Lower leg skin (tissue), 3 donors: ENCODE measurements around the gene KCNS3.

Source experiments
- POLR2A ChIP-seq, 2 donors: fragments of 450-650 bp; IDR thresholded peaks; one replicate each; pipeline ENCODE4 v1.6.1; 2016 to 2017; ENCODE audit warnings: antibody characterized with exemption in 2 of 2, mild to moderate bottlenecking in 1 of 2, moderate library complexity in 1 of 2
- TF ChIP-seq, protein P1 (sequence below), 3 donors: fragments of 450-650 bp; IDR thresholded peaks; one replicate each; pipeline ENCODE4 v1.5.1; 2016; ENCODE audit warnings: antibody characterized with exemption in 3 of 3, mild to moderate bottlenecking in 3 of 3, moderate library complexity in 2 of 3

DNA sequence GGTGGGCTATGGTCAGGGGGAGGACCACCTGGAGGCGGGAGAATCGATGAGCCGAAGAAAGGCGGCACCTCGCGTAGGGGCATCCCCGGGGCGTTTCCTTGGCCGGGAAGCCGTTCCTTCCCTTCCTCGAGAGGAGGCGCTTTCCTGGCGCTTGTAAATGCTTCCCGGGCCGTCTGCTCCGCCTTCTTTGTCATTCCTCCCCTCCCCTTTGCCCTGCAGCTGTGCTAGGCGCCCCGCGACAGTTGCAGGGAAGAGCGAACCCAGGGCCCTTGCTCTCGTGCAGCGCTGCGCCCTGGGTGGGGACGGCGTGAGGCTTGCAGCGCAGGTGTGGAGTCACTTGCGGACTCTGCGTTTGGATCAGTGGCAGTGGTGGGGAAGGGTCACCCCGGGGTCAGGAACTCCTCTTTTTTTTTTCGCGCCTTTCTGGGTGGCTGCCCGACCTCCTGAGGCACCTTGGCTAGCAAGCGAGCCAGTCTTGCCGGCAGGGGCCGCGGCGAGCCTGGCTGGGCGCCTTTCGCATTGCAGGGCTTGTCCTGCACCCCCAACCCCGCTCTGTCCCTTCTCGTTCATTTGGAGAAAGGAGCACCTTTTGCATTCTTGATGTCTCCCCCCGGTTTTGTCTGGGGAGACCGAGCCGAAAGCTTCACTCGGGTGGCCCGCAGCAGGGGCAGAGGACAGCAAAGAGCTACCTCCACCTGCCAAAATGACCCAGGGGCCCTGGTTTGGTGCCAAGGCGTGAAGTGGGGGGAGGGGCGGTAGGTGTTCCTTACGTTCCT is 858 bp downstream of the KCNS3 start:
- TF ChIP-seq, protein P1, sequence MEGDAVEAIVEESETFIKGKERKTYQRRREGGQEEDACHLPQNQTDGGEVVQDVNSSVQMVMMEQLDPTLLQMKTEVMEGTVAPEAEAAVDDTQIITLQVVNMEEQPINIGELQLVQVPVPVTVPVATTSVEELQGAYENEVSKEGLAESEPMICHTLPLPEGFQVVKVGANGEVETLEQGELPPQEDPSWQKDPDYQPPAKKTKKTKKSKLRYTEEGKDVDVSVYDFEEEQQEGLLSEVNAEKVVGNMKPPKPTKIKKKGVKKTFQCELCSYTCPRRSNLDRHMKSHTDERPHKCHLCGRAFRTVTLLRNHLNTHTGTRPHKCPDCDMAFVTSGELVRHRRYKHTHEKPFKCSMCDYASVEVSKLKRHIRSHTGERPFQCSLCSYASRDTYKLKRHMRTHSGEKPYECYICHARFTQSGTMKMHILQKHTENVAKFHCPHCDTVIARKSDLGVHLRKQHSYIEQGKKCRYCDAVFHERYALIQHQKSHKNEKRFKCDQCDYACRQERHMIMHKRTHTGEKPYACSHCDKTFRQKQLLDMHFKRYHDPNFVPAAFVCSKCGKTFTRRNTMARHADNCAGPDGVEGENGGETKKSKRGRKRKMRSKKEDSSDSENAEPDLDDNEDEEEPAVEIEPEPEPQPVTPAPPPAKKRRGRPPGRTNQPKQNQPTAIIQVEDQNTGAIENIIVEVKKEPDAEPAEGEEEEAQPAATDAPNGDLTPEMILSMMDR (IDR thresholded peaks at IDR 0.05), result no peak
- TF ChIP-seq POLR2A (IDR thresholded peaks at IDR 0.05), result no peak
